ENCODE measurements around the gene CDCA7L. TPM values are rescaled to one million over a fixed set of nuclear protein-coding genes. Genes with fewer than 3 reads are reported as not detected.

Gene CDCA7L
- total RNA-seq, 1 donor from 2014 or later, result 40.7 TPM

DNA sequence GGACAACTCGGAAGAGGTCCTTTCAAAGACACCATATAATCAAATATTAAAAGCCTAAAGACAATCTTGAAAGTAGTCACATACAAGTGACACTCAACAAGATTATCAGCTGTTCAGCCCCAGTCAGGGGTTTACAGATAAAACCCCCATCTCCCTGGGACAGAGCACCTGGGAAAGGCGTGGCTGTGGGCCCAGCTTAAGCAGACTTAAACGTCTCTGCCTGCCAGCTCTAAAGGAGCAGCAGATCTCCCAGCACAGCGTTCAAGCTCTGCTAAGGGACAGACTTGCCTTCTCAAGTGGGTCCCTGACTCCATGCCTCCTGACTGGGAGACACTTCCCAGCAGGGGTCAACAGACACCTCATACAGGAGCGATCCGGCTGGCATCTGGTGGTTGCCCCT lies 18.0 kb downstream of the CDCA7L start:
- Mint-ChIP-seq H3K27me3 (ENCODE audit: unreplicated experiment) (no peaks in the 10 kb centered on the region), H3K4me3 (ENCODE audit: unreplicated experiment) (no peak overlapping the region), H3K9me3 (ENCODE audit: unreplicated experiment) (no peaks in the 10 kb centered on the region), H3K27ac (ENCODE audit: unreplicated experiment) (no peak overlapping the region), H3K4me1 (ENCODE audit: unreplicated experiment) (peaks cover 7% of the 10 kb centered on the region), H3K36me3 (ENCODE audit: low read depth, unreplicated experiment) (no peaks in the 10 kb centered on the region)
- TF ChIP-seq, protein P1, sequence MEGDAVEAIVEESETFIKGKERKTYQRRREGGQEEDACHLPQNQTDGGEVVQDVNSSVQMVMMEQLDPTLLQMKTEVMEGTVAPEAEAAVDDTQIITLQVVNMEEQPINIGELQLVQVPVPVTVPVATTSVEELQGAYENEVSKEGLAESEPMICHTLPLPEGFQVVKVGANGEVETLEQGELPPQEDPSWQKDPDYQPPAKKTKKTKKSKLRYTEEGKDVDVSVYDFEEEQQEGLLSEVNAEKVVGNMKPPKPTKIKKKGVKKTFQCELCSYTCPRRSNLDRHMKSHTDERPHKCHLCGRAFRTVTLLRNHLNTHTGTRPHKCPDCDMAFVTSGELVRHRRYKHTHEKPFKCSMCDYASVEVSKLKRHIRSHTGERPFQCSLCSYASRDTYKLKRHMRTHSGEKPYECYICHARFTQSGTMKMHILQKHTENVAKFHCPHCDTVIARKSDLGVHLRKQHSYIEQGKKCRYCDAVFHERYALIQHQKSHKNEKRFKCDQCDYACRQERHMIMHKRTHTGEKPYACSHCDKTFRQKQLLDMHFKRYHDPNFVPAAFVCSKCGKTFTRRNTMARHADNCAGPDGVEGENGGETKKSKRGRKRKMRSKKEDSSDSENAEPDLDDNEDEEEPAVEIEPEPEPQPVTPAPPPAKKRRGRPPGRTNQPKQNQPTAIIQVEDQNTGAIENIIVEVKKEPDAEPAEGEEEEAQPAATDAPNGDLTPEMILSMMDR (IDR thresholded peaks at IDR 0.05; ENCODE audit: unreplicated experiment), result no peak
- no peak for DNase-seq (ENCODE audit: low spot score)

DNA sequence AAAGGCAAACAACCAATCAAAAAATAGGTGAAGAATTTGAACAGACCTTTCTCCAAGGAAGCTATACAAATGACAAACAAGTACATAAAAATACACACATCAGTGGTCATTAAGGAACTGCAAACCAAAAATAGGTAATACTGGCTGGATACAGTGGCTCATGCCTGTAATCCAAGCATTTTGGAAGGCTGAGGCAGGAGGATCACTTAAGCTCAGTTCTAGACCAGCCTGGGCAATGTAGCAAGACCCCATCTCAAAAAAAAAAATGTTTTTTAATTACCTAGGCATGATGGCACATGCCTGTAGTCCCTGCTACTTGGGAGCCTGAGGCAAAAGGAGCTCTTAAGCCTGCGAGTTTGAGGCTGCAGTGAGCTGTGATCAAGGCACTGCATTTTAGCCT lies 19.3 kb downstream of the CDCA7L start:
- H3K36me3 Mint-ChIP-seq (ENCODE audit: low read depth, unreplicated experiment), result no peaks in the 10 kb centered on the region
- H3K27ac Mint-ChIP-seq (ENCODE audit: unreplicated experiment), result no peak overlapping the region
- peaks cover 1% of the 10 kb centered on the region for H3K4me1 Mint-ChIP-seq (ENCODE audit: unreplicated experiment)
- H3K4me3 Mint-ChIP-seq (ENCODE audit: unreplicated experiment), result no peak overlapping the region
- TF ChIP-seq, protein P1 (IDR thresholded peaks at IDR 0.05; ENCODE audit: unreplicated experiment), result no peak
- H3K9me3 Mint-ChIP-seq (ENCODE audit: unreplicated experiment), result no peaks in the 10 kb centered on the region
- H3K27me3 Mint-ChIP-seq (ENCODE audit: unreplicated experiment), result no peaks in the 10 kb centered on the region
- no peak for DNase-seq (ENCODE audit: low spot score)

DNA sequence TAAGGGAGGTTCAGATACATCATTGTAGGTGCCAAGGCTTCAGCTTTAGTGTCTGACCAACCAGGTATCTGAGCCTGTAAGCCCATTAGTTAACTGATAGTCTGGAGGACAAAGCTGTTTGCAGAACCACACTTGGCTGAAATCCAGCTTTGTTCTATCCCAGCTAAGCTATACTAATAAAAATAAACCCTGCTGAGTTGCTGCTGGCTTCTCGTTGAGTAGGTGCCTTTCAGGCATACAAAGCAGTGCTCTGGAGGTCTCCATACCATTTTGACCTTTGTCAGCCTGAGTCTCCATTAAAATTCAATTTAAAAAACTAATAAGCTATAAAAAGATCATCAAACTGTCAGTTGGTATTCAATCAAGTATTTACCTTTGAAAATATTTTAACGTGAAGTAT lies 22.0 kb downstream of the CDCA7L start:
- no peak for DNase-seq (ENCODE audit: low spot score)
- no peaks in the 10 kb centered on the region for H3K27me3 Mint-ChIP-seq (ENCODE audit: unreplicated experiment)
- H3K36me3 Mint-ChIP-seq (ENCODE audit: low read depth, unreplicated experiment), result no peaks in the 10 kb centered on the region
- H3K4me3 Mint-ChIP-seq (ENCODE audit: unreplicated experiment), result no peak overlapping the region
- H3K4me1 Mint-ChIP-seq (ENCODE audit: unreplicated experiment), result no peaks in the 10 kb centered on the region
- TF ChIP-seq, protein P1 (IDR thresholded peaks at IDR 0.05; ENCODE audit: unreplicated experiment), result no peak
- no peaks in the 10 kb centered on the region for H3K9me3 Mint-ChIP-seq (ENCODE audit: unreplicated experiment)
- no peak overlapping the region for H3K27ac Mint-ChIP-seq (ENCODE audit: unreplicated experiment)

DNA sequence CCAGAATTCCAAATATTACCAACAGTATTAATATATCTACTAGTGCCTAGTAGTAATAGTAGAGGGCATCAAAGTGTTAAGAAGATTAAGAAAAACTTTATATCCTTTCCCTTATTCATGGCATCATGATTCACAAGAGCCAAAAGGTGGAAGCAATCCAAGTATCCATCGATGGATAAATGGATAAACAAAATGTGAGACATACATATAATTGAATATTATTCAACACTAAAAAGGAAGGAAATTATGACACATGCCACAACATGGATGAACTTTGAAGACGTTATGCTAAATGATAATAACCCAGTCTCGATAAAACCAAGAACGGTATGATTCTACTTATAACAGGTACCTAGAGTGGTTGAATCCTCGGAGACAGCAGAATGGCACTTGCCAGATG lies 23.1 kb downstream of the CDCA7L start:
- H3K9me3 Mint-ChIP-seq (ENCODE audit: unreplicated experiment), result no peaks in the 10 kb centered on the region
- H3K36me3 Mint-ChIP-seq (ENCODE audit: low read depth, unreplicated experiment), result no peaks in the 10 kb centered on the region
- H3K4me3 Mint-ChIP-seq (ENCODE audit: unreplicated experiment), result no peak overlapping the region
- TF ChIP-seq, protein P1 (IDR thresholded peaks at IDR 0.05; ENCODE audit: unreplicated experiment), result no peak
- no peak for DNase-seq (ENCODE audit: low spot score)
- H3K27ac Mint-ChIP-seq (ENCODE audit: unreplicated experiment), result no peak overlapping the region
- H3K4me1 Mint-ChIP-seq (ENCODE audit: unreplicated experiment), result no peaks in the 10 kb centered on the region
- no peaks in the 10 kb centered on the region for H3K27me3 Mint-ChIP-seq (ENCODE audit: unreplicated experiment)

DNA sequence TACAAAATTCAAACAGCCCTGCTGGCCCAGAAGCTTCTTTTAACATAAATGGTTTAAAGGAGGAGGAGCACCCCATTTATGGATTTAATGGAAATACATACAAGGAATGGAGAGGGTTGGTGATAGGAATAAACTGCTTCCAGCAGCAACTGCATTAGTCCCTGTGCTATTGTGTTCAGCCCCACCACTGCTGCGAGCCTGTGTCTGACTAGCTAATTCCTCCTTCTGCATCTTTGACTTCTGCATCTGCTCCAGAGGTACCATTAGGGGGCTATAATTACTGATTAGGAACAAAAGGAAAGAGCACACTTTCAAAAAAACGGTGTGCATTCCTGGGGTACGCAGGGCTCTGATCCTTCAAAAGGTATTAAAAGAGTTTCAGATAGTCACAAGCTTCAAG lies 24.8 kb downstream of the CDCA7L start:
- no peak for DNase-seq (ENCODE audit: low spot score)
- no peaks in the 10 kb centered on the region for H3K27me3 Mint-ChIP-seq (ENCODE audit: unreplicated experiment)
- TF ChIP-seq, protein P1 (IDR thresholded peaks at IDR 0.05; ENCODE audit: unreplicated experiment), result no peak
- H3K36me3 Mint-ChIP-seq (ENCODE audit: low read depth, unreplicated experiment), result peaks cover 3% of the 10 kb centered on the region
- no peak overlapping the region for H3K4me3 Mint-ChIP-seq (ENCODE audit: unreplicated experiment)
- H3K9me3 Mint-ChIP-seq (ENCODE audit: unreplicated experiment), result no peaks in the 10 kb centered on the region
- H3K27ac Mint-ChIP-seq (ENCODE audit: unreplicated experiment), result no peak overlapping the region
- no peaks in the 10 kb centered on the region for H3K4me1 Mint-ChIP-seq (ENCODE audit: unreplicated experiment)
